ENCODE measurements around the gene PPIA.
A peak's percentile ranks its signal among the peaks of the same experiment; 100 is the strongest.
"Not testable (repeated sequence)": the region's sequence is repeated elsewhere in the genome, so short reads cannot be mapped to it uniquely, and the experiment has no call there.

PPIA gene

DNA sequence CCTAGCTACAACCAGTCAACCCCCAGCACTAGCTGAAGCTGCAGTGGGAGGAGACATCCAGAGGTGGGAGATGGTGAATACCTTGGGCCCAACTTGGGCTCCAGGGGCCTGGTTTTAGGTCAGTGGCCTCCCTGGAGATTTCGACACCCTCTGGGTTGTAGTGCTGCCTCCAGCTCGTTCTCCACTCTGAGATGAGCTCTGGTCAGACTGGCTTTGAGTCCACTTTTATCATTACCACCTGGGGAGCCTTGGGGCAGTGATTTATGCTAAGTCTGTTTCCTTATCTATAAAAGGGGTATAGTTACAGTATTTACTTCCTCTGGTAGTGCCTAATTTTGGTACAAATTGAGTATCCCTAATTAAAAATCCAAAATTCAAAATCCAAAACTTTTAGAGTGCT is 22.8 kb downstream of the PPIA start:
- DNase-seq (ENCODE audit: insufficient read length, low spot score) (no peak), FAIRE-seq (no peak)

DNA sequence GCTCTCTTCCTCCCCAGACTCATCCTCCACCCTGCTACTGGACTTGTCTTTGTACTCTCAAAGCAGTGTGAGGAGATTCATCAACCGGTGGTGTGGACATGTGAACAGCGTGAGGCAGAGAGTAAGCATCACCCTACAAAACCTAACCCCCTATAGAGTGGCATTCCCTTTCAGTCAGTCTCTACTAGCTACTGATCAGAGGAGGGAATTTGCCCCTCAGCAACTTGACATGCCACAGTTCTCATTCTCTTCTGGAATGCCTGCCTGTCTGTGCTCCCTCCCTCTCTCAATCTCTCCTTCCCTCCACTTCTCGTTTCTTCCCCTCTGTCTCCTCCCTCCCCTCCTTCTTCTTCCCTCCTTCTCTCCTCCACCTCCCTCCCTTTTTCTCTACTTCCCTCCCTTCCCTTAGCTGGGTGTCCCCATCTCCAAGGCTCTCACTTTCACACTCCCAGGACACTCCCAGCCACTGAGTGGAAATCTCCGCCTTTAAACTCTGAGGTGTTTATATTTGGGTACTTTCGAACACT is 26.8 kb downstream of the PPIA start:
- DNase-seq (ENCODE audit: insufficient read length, low spot score) (no peak), FAIRE-seq (no peak)

GRCh38 chr7:44824894-44825526 is 28.5 kb downstream of the PPIA start:
- FAIRE-seq: no peak

DNA sequence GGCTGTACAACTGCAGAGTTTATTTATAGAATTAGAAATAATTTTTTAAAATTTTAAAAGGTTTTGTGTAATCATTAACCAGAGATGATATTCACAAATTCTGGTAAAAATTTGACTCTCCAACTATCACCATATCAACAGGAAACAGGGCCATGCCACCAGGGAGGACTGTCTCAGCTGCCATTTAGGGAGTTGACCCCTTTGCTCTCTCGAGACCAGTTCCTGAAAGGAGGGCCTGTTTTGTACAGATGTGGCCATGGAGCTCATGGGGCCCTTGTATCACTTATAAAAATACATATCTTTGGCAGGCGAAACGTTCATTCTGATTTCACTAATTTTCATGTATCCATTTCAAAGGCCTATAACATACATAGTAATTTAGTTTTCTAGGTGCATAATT is 31.1 kb downstream of the PPIA start:
- DNase-seq (ENCODE audit: insufficient read length, low spot score) (no peak), FAIRE-seq (no peak)

More at GRCh38 chr7:44824894-44825526, 28.5 kb downstream of the PPIA start:
- no peak for DNase-seq (ENCODE audit: insufficient read length, low spot score)

DNA sequence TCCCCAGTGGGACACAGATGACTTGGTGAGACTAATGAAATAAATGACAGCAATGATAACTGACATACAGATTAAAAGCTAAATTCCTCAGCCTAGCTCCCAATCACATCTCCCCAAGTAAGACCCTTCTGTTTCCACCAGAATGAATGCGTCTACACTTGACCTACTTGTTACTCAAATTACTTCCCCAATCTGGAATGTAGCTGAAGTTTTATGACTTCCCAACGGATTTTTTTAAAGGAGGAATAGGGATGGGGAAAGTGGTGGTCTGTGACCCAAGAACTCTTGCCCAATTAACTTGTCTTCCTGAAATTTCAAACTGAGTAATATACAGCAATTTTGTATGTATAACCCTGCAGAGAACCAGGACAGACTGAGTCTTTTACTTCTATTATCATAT is 42.3 kb downstream of the PPIA start:
- FAIRE-seq (no peak), DNase-seq (ENCODE audit: insufficient read length, low spot score) (no peak)

- FAIRE-seq; DNase-seq (ENCODE audit: insufficient read length, low spot score): not testable (repeated sequence)
Measured at GRCh38 chr7:44842675-44843074, 46.2 kb downstream of the PPIA start.

GRCh38 chr7:44843440-44843839 is 47.0 kb downstream of the PPIA start:
- FAIRE-seq; DNase-seq (ENCODE audit: insufficient read length, low spot score): not testable (repeated sequence)

DNA sequence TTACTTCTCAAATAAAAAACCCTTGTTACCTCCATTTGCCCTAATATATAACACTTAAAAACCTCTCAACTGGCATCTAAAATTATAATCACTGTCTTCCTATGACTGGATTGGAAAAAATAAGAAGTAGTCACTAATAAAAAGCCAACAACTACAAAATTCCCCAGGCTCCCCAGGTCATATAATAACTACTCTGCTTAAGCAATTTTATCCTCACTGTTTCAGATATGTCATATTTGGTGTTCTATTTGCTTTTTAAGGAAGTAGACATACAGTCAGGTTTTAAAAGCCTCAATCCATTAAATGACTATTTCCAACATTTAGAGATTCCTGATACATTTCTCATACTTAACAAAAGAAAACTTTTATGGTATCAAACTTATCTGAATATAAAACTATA is 49.0 kb downstream of the PPIA start:
- DNase-seq (ENCODE audit: insufficient read length, low spot score) (no peak), FAIRE-seq (no peak)

DNA sequence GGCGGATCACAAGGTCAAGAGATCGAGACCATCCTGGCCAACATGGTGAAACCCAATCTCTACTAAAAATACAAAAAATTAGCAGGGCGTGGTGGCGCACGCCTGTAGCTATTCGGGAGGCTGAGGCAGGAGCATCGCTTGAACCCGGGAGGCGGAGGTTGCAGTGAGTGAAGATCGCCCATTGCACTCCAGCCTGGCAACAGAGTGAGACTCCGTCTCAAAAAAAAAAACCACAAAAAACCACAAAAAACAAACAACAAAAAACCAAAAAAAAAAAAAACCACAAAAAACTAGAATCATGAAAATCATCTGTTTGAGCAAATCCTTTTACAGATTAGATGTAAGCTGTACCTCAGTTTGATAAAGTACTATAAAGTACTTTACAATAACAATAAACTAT is 49.9 kb downstream of the PPIA start:
- not testable (repeated sequence) for FAIRE-seq; DNase-seq (ENCODE audit: insufficient read length, low spot score)

DNA sequence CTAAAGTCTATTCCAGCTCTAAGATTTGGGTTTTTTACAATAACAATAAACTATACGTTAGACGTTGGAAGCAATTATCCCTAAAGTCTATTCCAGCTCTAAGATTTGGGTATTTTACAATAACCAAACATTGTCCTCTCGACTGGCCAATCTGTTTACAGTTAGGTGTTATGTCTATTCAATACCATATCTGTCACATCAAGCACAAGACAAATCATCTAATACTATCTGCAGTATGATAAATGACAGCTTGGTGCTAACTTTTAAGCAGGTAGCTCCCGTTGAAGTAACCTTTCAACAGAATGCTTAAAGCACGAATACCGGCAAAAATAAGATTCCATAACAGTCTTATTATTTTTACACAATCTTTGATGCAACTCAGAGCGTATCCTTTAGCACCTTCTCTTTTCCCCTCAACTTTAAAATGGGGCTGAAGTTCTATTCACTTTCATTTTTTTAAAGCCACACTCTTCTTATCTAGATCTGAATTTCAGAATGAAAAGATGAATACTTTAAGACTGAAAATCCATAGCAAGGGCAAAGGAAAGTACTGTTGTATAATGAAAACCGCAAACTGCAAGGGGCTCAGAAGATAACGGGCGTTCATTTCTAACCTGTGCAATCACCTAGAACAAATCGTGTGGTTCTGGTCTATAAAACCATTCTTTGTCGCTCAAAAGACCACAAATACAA is 50.5 kb downstream of the PPIA start:
- FAIRE-seq (no peak), DNase-seq (ENCODE audit: insufficient read length, low spot score) (no peak)

DNA sequence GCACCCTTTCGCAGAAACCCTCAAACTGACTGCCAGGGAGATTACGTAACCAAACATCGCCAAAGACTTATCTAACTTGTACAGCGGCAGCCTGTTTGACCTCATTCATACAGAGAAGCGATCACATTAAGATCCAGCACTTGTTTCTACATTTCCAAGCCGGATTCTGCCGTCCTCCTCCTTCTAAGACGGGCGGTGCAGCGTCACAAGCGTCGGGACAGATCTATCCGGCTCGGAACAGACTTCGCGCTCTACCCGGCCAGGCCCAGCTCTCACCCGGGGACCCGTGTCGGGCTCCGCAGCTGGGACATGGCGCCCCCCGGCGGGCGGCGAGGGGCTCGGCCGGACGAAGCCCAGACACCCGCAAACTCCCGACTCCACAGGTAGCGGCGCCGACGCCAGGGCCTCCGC is 51.0 kb downstream of the PPIA start:
- DNase-seq (ENCODE audit: insufficient read length, low spot score): peak; percentile 89
- no peak for FAIRE-seq

- DNase-seq (ENCODE audit: insufficient read length, low spot score) (peak; percentile 99), FAIRE-seq (peak; percentile 94)
Measured at GRCh38 chr7:44847920-44848634, 51.6 kb downstream of the PPIA start, which contains the start of gene H2AZ2. Gene H2AZ2 (minus strand): TSS chr7:44848087. CDS start chr7:44847971, 116 bp downstream.

GRCh38 chr7:44849259-44849884 is 52.9 kb downstream of the PPIA start:
- DNase-seq (ENCODE audit: insufficient read length, low spot score) (no peak), FAIRE-seq (no peak)

- FAIRE-seq: no peak
Measured at GRCh38 chr7:44849885-44850544, 53.5 kb downstream of the PPIA start.

GRCh38 chr7:44852590-44852989 is 56.1 kb downstream of the PPIA start:
- no peak for DNase-seq (ENCODE audit: insufficient read length, low spot score)
- FAIRE-seq: no peak

More at GRCh38 chr7:44849885-44850544, 53.5 kb downstream of the PPIA start:
- no peak for DNase-seq (ENCODE audit: insufficient read length, low spot score)

All from HTR-8/SVneo (cell line).